GM19468 (cell line): ENCODE results near the gene LRMDA.

Source experiments
- ATAC-seq: cut with Tn5 transposase; IDR thresholded peaks from one replicate; pipeline ENCODE4 v1.9.1; 2021; ENCODE audit warnings: mild to moderate bottlenecking, moderate library complexity, moderate number of reproducible peaks; ENCODE audit not compliant: unreplicated experiment; ENCODE audit errors: extremely low read depth

The LRMDA gene

GRCh38 chr10:75866731-75867130 lies 435.3 kb downstream of the LRMDA start:
- ATAC-seq = no peak

- ATAC-seq = no peak
Measured at GRCh38 chr10:75868574-75868973, 437.1 kb downstream of the LRMDA start.

GRCh38 chr10:75870039-75870645 lies 438.7 kb downstream of the LRMDA start:
- no peak for ATAC-seq

GRCh38 chr10:75875740-75876139 lies 444.3 kb downstream of the LRMDA start:
- ATAC-seq = no peak

- no peak for ATAC-seq
Measured at GRCh38 chr10:75876710-75877109, 445.3 kb downstream of the LRMDA start.

GRCh38 chr10:75877877-75878276 lies 446.5 kb downstream of the LRMDA start:
- ATAC-seq = no peak

- ATAC-seq = no peak
Measured at GRCh38 chr10:75878586-75878985, 447.2 kb downstream of the LRMDA start.

- ATAC-seq = no peak
Measured at GRCh38 chr10:75880031-75880775, 448.8 kb downstream of the LRMDA start.

GRCh38 chr10:75883081-75884072 lies 452.0 kb downstream of the LRMDA start:
- no peak for ATAC-seq

- ATAC-seq = no peak
Measured at GRCh38 chr10:75884808-75885207, 453.4 kb downstream of the LRMDA start.

GRCh38 chr10:75887369-75887768 lies 455.9 kb downstream of the LRMDA start:
- no peak for ATAC-seq

- ATAC-seq = no peak
Measured at GRCh38 chr10:75887992-75888680, 456.7 kb downstream of the LRMDA start.

- no peak for ATAC-seq
Measured at GRCh38 chr10:75889051-75889450, 457.6 kb downstream of the LRMDA start.

- ATAC-seq = no peak
Measured at GRCh38 chr10:75894761-75895160, 463.3 kb downstream of the LRMDA start.

GRCh38 chr10:75895259-75895658 lies 463.8 kb downstream of the LRMDA start:
- ATAC-seq = no peak

- ATAC-seq = no peak
Measured at GRCh38 chr10:75899816-75900390, 468.5 kb downstream of the LRMDA start.

- ATAC-seq = no peak
Measured at GRCh38 chr10:75902816-75903215, 471.4 kb downstream of the LRMDA start.

- no peak for ATAC-seq
Measured at GRCh38 chr10:75904499-75905283, 473.3 kb downstream of the LRMDA start.

GRCh38 chr10:75905490-75905889 lies 474.1 kb downstream of the LRMDA start:
- ATAC-seq = no peak
